ENCODE results near the gene TMEM14C. TPM values are rescaled to one million over a fixed set of nuclear protein-coding genes. Genes with fewer than 3 reads are reported as not detected.
A peak's percentile ranks its signal among the peaks of the same experiment; 100 is the strongest.

Gene TMEM14C
- total and polyA plus RNA-seq, 8 donors: 1.4 to 139 (median 96.1) TPM

GRCh38 chr6:10686901-10687300 is 36.0 kb upstream of the TMEM14C start:
- intact Hi-C loops (cut with DNase I; ENCODE audit: low total_unique reads): no loop called here
- no peak for DNase-seq
- Histone ChIP-seq H3K36me3 (no peaks in the 10 kb centered on the region), H3K4me3 (no peak overlapping the region), H3K27ac (no peak overlapping the region), H3K9me3 (no peaks in the 10 kb centered on the region), H3K4me1 (peaks cover 0 to 13% (median 4%) of the 10 kb centered on the region in 4 donors), H3K27me3 (peaks cover 0 to 3% (median 0%) of the 10 kb centered on the region in 3 donors)
- WGBS, 5 donors: 82 to 88% (median 84%) methylated on average over 8 of the region's 8 CpGs
- TF ChIP-seq POLR2AphosphoS5 (IDR thresholded peaks at IDR 0.05) (no peak), EP300 (IDR thresholded peaks at IDR 0.05) (no peak), POLR2A (IDR thresholded peaks at IDR 0.05) (no peak), CTCF (IDR thresholded peaks at IDR 0.05) (no peak)

GRCh38 chr6:10687582-10687981 is 35.3 kb upstream of the TMEM14C start:
- Histone ChIP-seq H3K4me1 (peaks cover 0 to 20% (median 10%) of the 10 kb centered on the region in 4 donors), H3K9me3 (no peaks in the 10 kb centered on the region), H3K27me3 (peaks cover 0 to 3% (median 0%) of the 10 kb centered on the region in 3 donors), H3K4me3 (no peak overlapping the region), H3K27ac (no peak overlapping the region), H3K36me3 (no peaks in the 10 kb centered on the region)
- peak in 1 of 2 donors; percentile 41 for DNase-seq
- intact Hi-C loops (cut with DNase I; ENCODE audit: low total_unique reads): no loop called here
- WGBS, 5 donors: 36 to 48% (median 40%) methylated on average over 6 of the region's 6 CpGs
- TF ChIP-seq POLR2AphosphoS5 (IDR thresholded peaks at IDR 0.05) (no peak), POLR2A (IDR thresholded peaks at IDR 0.05) (no peak), CTCF (IDR thresholded peaks at IDR 0.05) (no peak), EP300 (IDR thresholded peaks at IDR 0.05) (no peak)

GRCh38 chr6:10690651-10691445 is 32.0 kb upstream of the TMEM14C start:
- WGBS, 5 donors: 34 to 45% (median 38%) methylated on average over 15 of the region's 15 CpGs
- Histone ChIP-seq H3K9me3 (no peaks in the 10 kb centered on the region), H3K4me1 (peaks cover 21 to 41% (median 28%) of the 10 kb centered on the region in 4 donors), H3K36me3 (no peaks in the 10 kb centered on the region), H3K27ac (peak overlapping the region in 4 of 5 donors; percentile 10 to 54 (median 30)), H3K4me3 (no peak overlapping the region), H3K27me3 (peaks cover 0 to 3% (median 0%) of the 10 kb centered on the region in 3 donors)
- intact Hi-C loops (cut with DNase I; ENCODE audit: low total_unique reads): loop anchor here (10.0 kb wide), 1 partner anchor 186 kb away; no protein-coding TSS in a partner anchor
- peak in 1 of 2 donors; percentile 32 for DNase-seq
- TF ChIP-seq EP300 (IDR thresholded peaks at IDR 0.05): no peak
- no peak for TF ChIP-seq CTCF (IDR thresholded peaks at IDR 0.05)
- no peak for TF ChIP-seq POLR2A (IDR thresholded peaks at IDR 0.05)
- TF ChIP-seq POLR2AphosphoS5 (IDR thresholded peaks at IDR 0.05): no peak

DNA sequence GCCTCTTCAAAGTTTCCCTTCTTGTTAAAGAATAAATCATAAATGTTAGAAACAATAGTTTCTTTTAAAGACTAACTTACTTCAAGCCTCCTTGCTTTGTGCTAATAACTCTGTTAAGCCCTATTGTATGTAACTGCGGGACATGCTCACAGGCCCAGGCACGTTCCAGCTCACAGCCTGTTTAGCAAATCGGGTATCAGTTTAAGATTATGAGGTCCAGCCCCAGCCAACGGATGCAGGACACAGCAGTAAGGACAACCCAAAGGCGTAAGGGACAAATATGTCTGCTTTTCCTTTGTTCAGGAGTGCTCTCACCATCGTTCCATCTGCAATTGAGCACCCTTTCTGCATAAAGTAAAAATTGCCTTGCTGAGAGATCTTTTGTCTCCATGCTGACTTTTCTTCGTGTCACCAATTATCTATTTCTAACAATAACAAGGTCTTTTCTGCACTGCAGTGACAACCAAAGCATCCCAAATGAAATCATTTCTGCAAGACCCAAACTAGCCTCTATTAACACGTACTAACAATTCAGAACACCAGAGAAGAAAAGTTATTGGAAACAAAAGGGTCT is 29.8 kb upstream of the TMEM14C start:
- Histone ChIP-seq H3K36me3 (peaks cover 0 to 11% (median 8%) of the 10 kb centered on the region in 4 donors), H3K4me3 (peak overlapping the region; percentile 68 to 87 (median 82)), H3K27ac (peak overlapping the region in 1 of 5 donors; percentile 95), H3K27me3 (no peaks in the 10 kb centered on the region), H3K9me3 (no peaks in the 10 kb centered on the region), H3K4me1 (peaks cover 29 to 50% (median 39%) of the 10 kb centered on the region in 4 donors)
- intact Hi-C loops (cut with DNase I; ENCODE audit: low total_unique reads): loop anchor here (10.0 kb wide), 1 partner anchor 188 kb away; no protein-coding TSS in a partner anchor
- TF ChIP-seq CTCF (IDR thresholded peaks at IDR 0.05) (no peak), EP300 (IDR thresholded peaks at IDR 0.05) (no peak), POLR2AphosphoS5 (IDR thresholded peaks at IDR 0.05) (no peak), POLR2A (IDR thresholded peaks at IDR 0.05) (no peak)
- DNase-seq: peak in 1 of 2 donors; percentile 37
- WGBS, 5 donors: 81 to 91% (median 85%) methylated on average over 8 of the region's 8 CpGs

Measured in stomach (tissue), 9 donors.